HG02759 (cell line): ENCODE measurements around the gene ADAM19.

Experiments
- ATAC-seq: cut with Tn5 transposase; IDR thresholded peaks from one replicate; pipeline ENCODE4 v1.9.1; 2021; ENCODE audit warnings: mild to moderate bottlenecking, moderate library complexity; ENCODE audit not compliant: unreplicated experiment

The ADAM19 gene

GRCh38 chr5:157563373-157563928 is 12.1 kb downstream of the ADAM19 start:
- ATAC-seq, result no peak

GRCh38 chr5:157562111-157562581 is 13.4 kb downstream of the ADAM19 start:
- no peak for ATAC-seq

GRCh38 chr5:157561110-157561509 is 14.5 kb downstream of the ADAM19 start:
- ATAC-seq, result no peak

- ATAC-seq, result no peak
Measured at GRCh38 chr5:157559301-157559700, 16.3 kb downstream of the ADAM19 start.

GRCh38 chr5:157558681-157559080 is 16.9 kb downstream of the ADAM19 start:
- ATAC-seq, result no peak

- no peak for ATAC-seq
Measured at GRCh38 chr5:157558041-157558595, 17.5 kb downstream of the ADAM19 start.

GRCh38 chr5:157556615-157557418 is 18.8 kb downstream of the ADAM19 start:
- ATAC-seq, result no peak

GRCh38 chr5:157555037-157555640 is 20.4 kb downstream of the ADAM19 start:
- ATAC-seq, result no peak

GRCh38 chr5:157554179-157555036 is 21.2 kb downstream of the ADAM19 start:
- no peak for ATAC-seq

GRCh38 chr5:157552650-157553049 is 22.9 kb downstream of the ADAM19 start:
- ATAC-seq, result no peak

GRCh38 chr5:157550663-157551062 is 24.9 kb downstream of the ADAM19 start:
- ATAC-seq, result no peak

GRCh38 chr5:157549954-157550549 is 25.5 kb downstream of the ADAM19 start:
- no peak for ATAC-seq

- no peak for ATAC-seq
Measured at GRCh38 chr5:157549283-157549629, 26.3 kb downstream of the ADAM19 start.

- ATAC-seq, result no peak
Measured at GRCh38 chr5:157548513-157549282, 26.9 kb downstream of the ADAM19 start.

- ATAC-seq, result no peak
Measured at GRCh38 chr5:157547941-157548512, 27.5 kb downstream of the ADAM19 start.

GRCh38 chr5:157546456-157547100 is 29.0 kb downstream of the ADAM19 start:
- no peak for ATAC-seq

- no peak for ATAC-seq
Measured at GRCh38 chr5:157545610-157546310, 29.8 kb downstream of the ADAM19 start.

GRCh38 chr5:157544623-157544989 is 31.0 kb downstream of the ADAM19 start:
- no peak for ATAC-seq
